Measurements from ENCODE around the gene NUCKS1.

NUCKS1 gene

DNA sequence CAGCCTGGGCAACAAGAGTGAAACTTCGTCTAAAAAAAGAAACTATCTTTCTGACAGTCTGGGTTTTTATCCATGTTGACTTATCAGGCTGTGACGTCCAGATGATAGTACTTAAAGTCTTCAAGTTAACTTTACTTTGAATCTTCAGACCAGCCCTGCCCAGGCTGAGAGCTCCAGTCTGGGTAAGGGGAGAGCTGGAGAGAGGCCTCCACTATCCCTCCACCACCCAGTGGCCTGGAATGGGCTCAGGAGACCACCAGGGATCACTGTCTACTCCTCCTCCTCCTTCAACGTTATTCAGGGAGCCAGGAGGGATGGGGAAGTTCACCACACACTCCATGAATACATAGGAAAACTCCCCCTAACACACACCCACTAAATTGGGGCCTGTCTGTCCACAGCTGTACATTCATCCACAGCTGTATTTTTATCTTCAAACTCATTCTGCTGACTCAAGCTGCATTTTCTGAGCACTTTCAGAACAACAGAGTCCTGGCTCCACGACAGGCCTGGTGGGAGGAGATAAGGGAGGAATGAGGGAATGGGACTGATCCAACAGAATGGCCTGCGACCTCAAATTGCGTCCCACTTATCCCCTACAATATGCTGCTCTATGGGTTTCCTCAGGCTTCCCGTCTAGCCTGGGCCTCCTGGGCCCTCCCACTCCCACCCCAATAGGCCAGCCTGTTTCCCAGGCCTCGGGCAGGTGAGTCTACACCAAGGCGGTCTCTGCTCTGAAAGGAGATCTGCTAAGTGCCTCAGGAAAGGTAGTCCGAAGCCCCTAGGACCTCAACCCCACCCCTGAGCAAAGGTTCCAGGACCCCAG is 71.5 kb downstream of the NUCKS1 start:
- POLR2A ChIA-PET = no interaction called here
- DNase-seq (ENCODE audit: extremely low spot score) = no peak
- TF ChIP-seq, protein P1, sequence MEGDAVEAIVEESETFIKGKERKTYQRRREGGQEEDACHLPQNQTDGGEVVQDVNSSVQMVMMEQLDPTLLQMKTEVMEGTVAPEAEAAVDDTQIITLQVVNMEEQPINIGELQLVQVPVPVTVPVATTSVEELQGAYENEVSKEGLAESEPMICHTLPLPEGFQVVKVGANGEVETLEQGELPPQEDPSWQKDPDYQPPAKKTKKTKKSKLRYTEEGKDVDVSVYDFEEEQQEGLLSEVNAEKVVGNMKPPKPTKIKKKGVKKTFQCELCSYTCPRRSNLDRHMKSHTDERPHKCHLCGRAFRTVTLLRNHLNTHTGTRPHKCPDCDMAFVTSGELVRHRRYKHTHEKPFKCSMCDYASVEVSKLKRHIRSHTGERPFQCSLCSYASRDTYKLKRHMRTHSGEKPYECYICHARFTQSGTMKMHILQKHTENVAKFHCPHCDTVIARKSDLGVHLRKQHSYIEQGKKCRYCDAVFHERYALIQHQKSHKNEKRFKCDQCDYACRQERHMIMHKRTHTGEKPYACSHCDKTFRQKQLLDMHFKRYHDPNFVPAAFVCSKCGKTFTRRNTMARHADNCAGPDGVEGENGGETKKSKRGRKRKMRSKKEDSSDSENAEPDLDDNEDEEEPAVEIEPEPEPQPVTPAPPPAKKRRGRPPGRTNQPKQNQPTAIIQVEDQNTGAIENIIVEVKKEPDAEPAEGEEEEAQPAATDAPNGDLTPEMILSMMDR (IDR thresholded peaks at IDR 0.05; ENCODE audit: control extremely low read depth, extremely low read depth, low read depth, missing control alignments) = no peak
- CTCF ChIA-PET = interaction anchor here (0.7 to 6.1 kb wide), 10 partner anchors 9 to 154 kb away, joined by 3 to 46 read pairs (median 5); no protein-coding TSS in a partner anchor

DNA sequence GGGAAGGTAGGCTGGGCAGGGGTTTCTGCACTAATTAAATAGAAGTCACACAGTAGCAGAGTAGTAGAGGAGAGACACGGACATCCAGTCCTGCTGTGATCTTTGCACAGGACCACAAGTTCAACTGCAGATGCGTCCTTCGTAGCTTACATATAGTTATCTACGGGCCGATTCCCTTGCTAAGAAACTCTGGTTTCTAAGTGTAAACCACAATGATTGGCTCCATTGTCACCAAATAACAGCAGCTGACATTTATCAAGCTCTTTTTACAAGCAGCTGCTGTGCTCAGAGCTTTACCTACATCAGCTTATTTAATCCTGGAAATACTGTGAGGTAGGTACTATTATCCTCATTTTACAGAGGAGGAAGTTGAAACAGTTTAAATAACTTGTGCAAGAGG is 72.8 kb downstream of the NUCKS1 start:
- CTCF ChIA-PET = interaction anchor here (0.9 to 6.1 kb wide), 9 partner anchors 9 to 153 kb away, joined by 3 to 46 read pairs (median 7); no protein-coding TSS in a partner anchor
- DNase-seq (ENCODE audit: extremely low spot score) = no peak
- POLR2A ChIA-PET = interaction anchor here (0.6 kb wide), 1 partner anchor 9 kb away, joined by 3 read pairs; no protein-coding TSS in a partner anchor
- TF ChIP-seq, protein P1 (IDR thresholded peaks at IDR 0.05; ENCODE audit: control extremely low read depth, extremely low read depth, low read depth, missing control alignments) = no peak

DNA sequence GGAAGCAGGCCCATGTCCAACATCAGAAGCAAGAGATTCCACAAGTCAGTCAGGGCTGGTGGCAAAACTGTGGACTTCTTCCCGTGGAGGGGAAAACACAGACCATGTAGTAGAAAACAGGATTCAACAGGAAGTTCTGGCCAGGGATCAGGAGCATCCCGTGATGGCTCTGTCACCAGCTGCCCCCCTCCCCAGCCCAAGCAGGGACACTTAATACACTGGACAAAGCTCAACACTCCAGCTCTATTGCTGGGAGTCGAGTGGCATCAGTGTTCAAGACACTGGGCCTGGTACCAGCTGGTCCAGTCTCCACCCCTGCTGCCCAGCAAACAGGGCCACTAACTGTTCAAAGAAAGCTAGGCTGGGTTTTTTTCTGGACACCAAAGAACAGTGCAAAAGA is 73.4 kb downstream of the NUCKS1 start:
- CTCF ChIA-PET = interaction anchor here (1.1 to 6.1 kb wide), 8 partner anchors 9 to 152 kb away, joined by 3 to 46 read pairs (median 8); no protein-coding TSS in a partner anchor
- POLR2A ChIA-PET = no interaction called here
- no peak for DNase-seq (ENCODE audit: extremely low spot score)
- TF ChIP-seq, protein P1 (IDR thresholded peaks at IDR 0.05; ENCODE audit: control extremely low read depth, extremely low read depth, low read depth, missing control alignments) = no peak

DNA sequence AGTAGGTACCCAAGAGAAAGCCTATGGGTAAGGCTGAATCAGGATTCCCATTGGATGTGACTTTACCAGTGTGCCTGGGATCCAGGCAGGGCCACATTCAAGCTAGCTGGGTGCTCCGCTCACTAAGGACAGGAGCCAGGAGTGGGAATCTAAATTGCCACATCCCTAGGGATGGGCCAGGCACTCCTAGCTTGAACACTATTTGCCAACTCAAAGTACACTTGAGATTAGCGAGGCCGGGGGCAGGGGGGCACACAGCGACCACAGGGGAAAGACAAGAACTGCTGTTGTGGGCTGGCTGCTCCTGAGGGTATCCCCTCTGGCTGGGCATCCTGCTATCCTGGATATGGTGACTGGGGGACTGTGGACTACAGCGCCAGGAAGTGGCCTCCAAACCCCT is 74.0 kb downstream of the NUCKS1 start:
- ChIA-PET CTCF (interaction anchor here (0.7 to 6.1 kb wide), 9 partner anchors 8 to 152 kb away, joined by 3 to 46 read pairs (median 7); no protein-coding TSS in a partner anchor), POLR2A (no interaction called here)
- TF ChIP-seq, protein P1 (IDR thresholded peaks at IDR 0.05; ENCODE audit: control extremely low read depth, extremely low read depth, low read depth, missing control alignments) = no peak
- DNase-seq (ENCODE audit: extremely low spot score) = no peak

DNA sequence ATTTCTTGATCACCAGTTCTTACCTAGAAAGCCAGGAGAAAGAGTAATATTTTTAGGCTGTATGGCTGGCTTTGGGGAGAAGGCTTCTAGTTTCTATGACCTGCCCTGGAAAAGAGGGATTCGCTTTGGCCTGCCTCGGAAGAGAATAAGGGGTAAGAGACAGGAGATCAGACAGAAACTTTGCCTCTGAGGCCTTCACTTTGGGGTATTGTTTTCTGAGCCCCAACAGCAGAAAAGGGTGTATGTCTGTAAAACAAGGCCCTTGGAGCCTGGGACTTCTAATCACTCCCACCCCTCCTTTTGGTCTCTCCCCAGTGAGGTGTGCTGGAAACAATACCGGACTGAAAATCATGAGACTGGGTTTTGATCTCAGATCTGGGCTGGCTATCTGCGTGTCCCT is 74.7 kb downstream of the NUCKS1 start:
- TF ChIP-seq, protein P1 (IDR thresholded peaks at IDR 0.05; ENCODE audit: control extremely low read depth, extremely low read depth, low read depth, missing control alignments) = no peak
- CTCF ChIA-PET = interaction anchor here (0.7 to 4.2 kb wide), 3 partner anchors 16 to 86 kb away, joined by 3 to 30 read pairs (median 4); no protein-coding TSS in a partner anchor
- POLR2A ChIA-PET = no interaction called here
- no peak for DNase-seq (ENCODE audit: extremely low spot score)

DNA sequence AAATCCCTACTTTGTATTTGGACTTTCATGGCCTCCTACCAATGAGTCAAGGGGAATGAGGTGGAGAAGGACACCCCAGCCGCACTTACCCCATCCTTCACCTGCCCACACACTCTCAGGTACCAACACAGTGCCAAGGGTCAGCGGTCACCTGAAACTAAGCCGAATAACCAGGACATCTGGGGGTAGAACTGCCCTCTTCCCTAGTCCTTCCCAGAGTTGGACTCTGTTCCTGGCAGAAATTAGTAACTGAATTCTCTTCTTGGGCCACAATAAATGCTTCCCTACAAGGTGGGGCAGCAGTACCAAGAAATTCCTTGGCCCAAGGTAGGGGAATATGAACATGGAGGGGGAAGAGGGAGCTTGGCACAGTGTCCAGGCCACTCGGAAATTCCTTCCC is 77.0 kb downstream of the NUCKS1 start:
- TF ChIP-seq, protein P1 (IDR thresholded peaks at IDR 0.05; ENCODE audit: control extremely low read depth, extremely low read depth, low read depth, missing control alignments) = no peak
- no peak for DNase-seq (ENCODE audit: extremely low spot score)
- ChIA-PET CTCF (interaction anchor here (1.1 to 4.2 kb wide), 7 partner anchors 13 to 304 kb away, joined by 3 to 30 read pairs (median 4); no protein-coding TSS in a partner anchor), POLR2A (no interaction called here)

Data from GM10248 (cell line).